GM10266 (cell line): ENCODE measurements around the gene RRBP1.

Experiments used
- DNase-seq: peaks from one replicate; pipeline ENCODE4 v3.0.0; 2012; ENCODE audit errors: extremely low spot score
- TF ChIP-seq, protein P1 (sequence below): IDR thresholded peaks from 2 replicates; pipeline ENCODE4 v1.5.1; 2012; ENCODE audit warnings: mild to moderate bottlenecking, low read depth; ENCODE audit not compliant: control insufficient read depth, insufficient read depth; ENCODE audit errors: missing control alignments

The RRBP1 gene

GRCh38 chr20:17626217-17627007 is 55.6 kb downstream of the RRBP1 start:
- TF ChIP-seq, protein P1, sequence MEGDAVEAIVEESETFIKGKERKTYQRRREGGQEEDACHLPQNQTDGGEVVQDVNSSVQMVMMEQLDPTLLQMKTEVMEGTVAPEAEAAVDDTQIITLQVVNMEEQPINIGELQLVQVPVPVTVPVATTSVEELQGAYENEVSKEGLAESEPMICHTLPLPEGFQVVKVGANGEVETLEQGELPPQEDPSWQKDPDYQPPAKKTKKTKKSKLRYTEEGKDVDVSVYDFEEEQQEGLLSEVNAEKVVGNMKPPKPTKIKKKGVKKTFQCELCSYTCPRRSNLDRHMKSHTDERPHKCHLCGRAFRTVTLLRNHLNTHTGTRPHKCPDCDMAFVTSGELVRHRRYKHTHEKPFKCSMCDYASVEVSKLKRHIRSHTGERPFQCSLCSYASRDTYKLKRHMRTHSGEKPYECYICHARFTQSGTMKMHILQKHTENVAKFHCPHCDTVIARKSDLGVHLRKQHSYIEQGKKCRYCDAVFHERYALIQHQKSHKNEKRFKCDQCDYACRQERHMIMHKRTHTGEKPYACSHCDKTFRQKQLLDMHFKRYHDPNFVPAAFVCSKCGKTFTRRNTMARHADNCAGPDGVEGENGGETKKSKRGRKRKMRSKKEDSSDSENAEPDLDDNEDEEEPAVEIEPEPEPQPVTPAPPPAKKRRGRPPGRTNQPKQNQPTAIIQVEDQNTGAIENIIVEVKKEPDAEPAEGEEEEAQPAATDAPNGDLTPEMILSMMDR = no peak
- DNase-seq = no peak

DNA sequence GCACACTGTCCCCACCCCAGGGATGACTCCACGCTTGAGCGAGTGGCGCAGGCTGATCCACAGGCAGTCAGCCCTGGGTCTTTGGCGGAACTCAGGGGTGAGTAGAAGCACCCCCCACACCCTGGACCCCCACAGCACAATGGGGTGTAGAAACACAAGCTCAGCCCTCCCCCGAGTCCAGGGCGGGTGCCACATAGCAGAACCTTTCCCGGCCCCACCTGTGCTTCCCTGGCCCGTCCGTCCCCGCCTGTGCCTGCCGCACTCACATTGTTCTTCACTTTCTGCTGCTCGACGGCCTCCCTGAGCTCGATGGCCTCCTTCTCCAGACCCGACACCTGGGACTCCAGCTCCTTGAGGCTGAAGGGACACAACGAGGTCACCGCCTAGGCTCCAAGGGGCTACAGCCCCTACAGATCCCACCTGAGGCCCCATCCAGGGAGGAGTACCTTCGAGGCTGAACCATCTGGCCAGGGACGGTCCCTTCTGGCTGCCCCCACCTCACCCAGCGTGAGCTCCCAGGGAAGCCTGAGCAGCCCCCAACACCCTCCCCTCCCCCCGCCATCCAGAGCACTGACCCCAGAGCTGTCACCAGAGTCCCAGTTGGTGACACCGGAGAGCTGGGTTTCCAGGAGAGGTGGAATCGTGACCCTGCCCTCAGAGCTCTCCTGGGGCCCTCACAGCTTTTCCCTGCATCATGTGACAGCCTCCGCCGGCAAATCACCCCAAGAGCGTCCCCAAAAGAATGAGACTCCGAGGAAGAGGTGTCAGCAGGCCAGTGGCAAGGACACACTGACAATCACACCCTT is 56.6 kb downstream of the RRBP1 start:
- no peak for DNase-seq
- TF ChIP-seq, protein P1 = no peak

- TF ChIP-seq, protein P1 = no peak
- DNase-seq = no peak
Measured at GRCh38 chr20:17624551-17625245, 57.3 kb downstream of the RRBP1 start.

GRCh38 chr20:17624070-17624469 is 58.0 kb downstream of the RRBP1 start:
- DNase-seq = no peak
- TF ChIP-seq, protein P1 = no peak

DNA sequence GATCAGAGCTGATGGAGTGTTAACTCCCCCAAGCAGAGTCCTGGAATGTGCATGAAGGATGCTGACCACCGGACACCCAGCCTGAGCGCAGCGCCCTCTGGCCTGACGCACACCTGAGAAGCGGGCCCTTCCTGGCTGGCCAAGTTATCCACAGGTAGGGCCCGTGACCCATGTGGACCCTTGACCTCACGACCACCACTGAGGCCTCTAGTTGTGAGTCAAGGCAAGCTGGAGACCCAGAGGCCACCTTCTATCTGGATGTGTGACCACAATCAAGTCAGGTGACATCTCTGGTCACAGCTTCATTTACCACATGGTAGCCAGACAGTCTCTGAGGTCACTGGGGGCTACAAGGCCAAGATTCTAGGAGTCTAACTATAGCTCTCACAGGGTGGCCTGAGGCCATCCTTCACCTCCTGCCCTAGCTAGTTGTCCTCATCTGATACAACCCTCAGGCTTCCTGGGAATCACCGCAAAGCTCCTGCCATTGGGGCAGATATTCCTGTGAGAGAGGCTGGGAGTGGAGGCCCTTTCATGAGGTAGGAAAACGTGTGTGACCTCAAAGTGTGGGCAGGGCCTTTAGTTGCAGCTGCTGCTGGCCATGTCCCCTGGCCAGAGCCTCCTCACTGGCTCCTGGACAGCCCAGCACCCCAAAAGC is 59.1 kb downstream of the RRBP1 start:
- TF ChIP-seq, protein P1 = no peak
- DNase-seq = no peak

DNA sequence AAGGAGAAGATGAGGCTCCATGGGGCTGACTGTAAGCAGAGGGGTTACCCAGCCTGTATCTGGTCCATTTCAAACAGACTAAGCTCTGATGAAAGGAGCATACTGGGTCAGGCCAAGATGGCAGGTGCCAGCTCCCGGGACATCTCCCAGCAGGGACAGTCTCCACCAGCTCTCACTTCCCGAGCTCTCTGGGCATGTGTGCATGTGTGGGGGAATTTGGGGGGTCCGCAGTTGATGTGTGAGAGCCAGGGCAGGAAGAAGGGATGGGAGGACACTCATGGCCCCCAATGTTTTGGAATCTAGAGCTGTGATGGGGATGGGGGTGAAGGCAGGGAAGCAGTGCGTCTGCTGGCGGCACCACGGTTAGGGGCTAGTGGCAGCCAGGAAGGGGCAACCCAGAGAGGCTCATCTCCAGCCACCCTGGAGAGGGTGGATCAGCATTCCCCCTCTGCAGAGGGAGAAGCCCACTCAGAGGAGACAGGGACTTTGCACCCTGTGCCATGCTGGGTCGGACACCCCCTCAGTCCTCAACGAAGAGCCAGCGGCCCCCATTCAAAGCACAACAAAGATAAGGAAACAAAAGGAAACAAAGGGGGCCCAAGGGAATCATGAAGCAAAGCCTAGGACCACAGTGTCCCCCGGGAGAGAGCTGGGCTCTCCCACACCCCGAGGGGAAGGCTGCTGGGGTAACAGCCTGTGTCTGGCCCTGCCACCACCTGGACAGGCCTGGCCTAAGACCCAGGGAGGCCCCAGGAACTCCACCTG is 59.8 kb downstream of the RRBP1 start:
- no peak for DNase-seq
- TF ChIP-seq, protein P1 = no peak
